NCI-H2171 (cell line): Measurements from ENCODE around the gene SLC25A11.
"Not testable (repeated sequence)": the region's sequence is repeated elsewhere in the genome, so short reads cannot be mapped to it uniquely, and the experiment has no call there.

Experiments used
- DNase-seq: peaks from one replicate; lab custom pipeline; 2025; lab: John Stamatoyannopoulos, UW

Gene SLC25A11

GRCh38 chr17:4919511-4920047, 20.3 kb downstream of the SLC25A11 start:
- no peak for DNase-seq

- DNase-seq: not testable (repeated sequence)
Observed at GRCh38 chr17:4914551-4914950, 25.3 kb downstream of the SLC25A11 start.

DNA sequence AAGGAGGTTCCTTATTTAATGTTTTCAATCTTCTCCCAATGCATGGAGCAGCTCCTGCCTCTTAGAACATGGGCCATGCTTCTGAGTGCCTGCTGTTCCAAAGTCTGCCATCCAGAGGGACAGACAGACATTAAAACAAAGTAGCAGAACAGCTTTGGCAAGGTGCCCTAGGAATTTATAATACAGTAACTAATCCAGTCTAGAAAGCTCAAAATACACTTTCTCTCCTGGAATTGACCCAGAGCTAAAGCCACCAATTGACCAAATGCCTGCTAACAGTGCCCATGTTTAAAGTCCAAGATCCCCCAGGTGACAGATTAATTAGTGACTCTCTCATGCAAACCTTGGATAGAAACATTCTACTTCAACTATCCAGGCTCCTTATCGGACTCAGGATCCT, 25.9 kb downstream of the SLC25A11 start:
- DNase-seq: no peak

GRCh38 chr17:4908711-4909496, 30.9 kb downstream of the SLC25A11 start:
- DNase-seq: peak; percentile 41

GRCh38 chr17:4908301-4908700, 31.5 kb downstream of the SLC25A11 start:
- no peak for DNase-seq

GRCh38 chr17:4906642-4907041, 33.2 kb downstream of the SLC25A11 start:
- not testable (repeated sequence) for DNase-seq

DNA sequence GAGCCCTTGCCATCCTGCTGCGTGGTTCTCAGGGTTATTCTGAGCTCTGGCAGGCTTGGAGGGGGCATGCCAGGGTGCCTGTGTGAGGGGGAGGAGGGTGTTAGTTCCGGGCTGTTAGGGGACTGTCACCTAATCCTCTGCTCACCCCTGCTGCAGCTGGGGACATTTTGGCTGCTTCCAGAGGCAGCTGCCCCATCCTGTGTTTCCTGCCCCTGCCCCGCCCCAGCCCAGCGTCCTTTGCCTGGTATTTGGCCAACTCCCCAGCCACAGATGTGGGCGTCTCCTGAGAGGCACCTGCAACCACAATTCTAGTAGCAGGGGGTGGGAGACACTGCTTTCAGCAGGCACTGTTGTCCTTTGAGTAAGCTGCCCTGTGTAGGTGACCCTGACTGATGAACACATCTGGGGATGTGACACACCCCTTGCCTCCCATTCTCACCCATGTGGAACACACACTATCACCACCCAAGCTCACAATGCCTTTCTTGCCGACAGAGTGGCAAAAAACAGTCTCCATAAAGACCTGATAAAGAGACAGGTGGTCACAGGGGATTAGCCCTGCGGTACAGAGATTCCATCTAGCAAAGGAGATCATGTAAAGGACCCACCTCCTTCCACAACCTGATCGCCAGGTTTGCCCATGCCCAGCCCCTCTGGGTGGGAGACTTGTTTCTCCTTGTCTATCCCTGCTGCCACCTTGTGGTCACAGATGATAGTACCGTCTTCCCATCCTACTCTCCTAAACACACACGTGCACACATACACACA, 36.6 kb downstream of the SLC25A11 start, which contains the start of gene CHRNE:
CHRNE (minus strand) TSS at position 48 of the 768 bp plus-strand sequence; CDS start at position 13, 35 bp downstream.
- DNase-seq: peak; percentile 76

GRCh38 chr17:4902540-4902939, 37.3 kb downstream of the SLC25A11 start:
- no peak for DNase-seq

- DNase-seq: no peak
Observed at GRCh38 chr17:4901648-4902344, 38.0 kb downstream of the SLC25A11 start.

DNA sequence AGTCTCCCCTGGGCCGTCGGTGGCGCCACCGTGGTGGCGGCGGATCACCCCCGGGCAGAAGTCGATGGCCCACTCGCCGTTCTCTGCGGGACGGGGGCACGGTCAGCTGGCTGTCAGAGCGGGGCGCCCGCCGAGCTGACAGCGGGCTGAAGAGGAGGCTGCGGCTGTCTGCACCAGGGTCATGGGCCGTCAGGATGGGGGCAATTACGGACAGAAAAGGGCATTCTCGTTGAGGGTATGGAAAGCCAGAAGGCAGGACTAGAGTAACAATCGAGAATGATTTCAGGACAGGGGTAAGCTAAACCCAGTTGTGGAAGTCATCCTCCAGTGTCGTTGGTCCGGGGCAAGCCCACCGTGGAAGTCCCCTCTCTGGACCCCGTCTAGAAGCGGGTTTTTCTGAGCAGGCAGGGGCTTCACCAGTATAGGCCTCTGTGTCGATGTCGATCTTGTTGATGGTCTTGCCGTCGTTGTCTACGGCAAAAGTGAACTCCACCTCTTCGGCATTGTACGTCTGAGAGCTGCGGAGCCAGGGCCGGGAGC, 38.7 kb downstream of the SLC25A11 start:
- DNase-seq: no peak

GRCh38 chr17:4900231-4901107, 39.4 kb downstream of the SLC25A11 start:
- DNase-seq: no peak

DNA sequence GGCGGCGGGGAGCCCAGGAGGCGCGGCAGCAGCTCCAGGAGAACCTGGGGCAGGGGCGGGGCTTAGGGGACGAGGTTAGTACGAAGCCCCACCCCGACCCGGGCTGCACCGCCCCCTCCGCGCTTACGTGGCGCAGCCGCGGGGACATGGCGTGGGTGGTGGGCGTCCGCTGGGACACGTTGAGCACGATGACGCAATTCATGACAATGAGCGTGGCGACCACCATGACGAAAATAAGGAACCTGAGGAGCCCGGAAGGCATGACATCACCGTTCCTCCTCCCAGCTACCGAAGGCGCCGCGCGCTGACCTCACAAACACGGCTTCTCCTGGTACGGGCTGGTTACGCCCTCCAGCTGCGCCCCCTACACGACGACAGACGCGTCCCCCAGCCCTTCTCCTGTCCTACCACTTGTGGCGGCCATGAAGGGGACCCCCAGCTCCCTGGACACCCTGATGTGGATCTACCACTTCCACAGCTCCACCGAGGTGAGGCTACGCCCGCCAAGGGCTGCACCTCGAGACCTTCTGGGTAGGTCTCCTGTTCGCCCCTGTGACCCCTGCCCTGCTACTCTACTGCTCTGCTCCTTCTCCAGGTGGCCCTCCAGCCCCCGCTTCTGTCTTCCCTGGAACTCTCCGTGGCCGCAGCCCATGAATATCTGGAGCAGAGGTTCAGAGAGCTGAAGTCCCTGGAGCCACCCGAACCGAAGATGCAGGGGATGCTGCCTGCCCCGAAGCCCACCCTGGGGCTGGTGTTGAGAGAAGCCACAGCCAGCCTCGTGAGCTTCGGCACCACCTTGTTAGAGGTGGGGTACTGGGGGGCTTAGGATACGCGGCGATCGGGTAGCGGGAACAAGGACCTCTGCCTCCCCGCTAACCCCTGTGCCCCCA, 40.3 kb downstream of the SLC25A11 start, which contains the start of gene C17orf107:
C17orf107 (plus strand) TSS at position 196 of the 890 bp plus-strand sequence; CDS start at position 423, 227 bp downstream.
- peak; percentile 45 for DNase-seq

DNA sequence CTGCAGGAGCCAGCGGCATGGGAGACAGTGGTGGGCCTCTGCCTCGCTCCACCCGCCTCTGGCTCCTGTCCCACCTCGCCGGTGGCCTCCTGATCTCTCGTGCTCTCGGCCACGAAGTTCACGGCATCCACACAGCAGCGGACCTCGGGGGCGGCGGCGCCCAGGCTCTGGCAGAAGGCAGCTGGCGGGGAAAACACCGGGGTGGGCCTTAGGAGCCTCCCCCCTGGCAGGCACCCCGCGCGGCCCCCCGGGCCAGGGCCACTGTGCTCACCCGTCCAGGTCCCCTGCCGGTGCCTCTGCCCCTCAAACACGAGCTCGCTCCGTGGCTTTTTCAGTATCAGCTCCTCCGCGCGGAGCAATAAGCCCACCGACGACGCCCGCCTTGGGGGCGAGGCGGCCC, 40.9 kb downstream of the SLC25A11 start:
- DNase-seq: no peak

DNA sequence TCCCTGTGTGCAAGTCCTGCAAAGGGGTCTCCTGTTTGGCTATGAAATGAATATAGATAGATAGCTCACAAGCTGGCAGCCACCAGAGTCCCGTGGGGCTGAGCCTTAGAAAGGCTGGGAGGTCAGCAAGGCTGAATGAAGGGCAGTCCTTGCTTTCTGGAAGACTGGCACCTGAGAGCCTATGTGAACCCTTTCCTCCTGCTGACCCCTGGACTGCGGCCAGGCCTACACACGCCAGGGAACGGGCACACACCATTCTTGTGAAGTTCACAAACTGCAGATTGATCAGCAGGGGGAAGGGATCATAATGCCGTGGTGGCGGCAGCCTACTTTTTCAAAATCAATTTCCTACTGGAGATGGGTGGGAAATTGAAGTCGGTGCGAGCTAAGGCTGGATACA, 41.5 kb downstream of the SLC25A11 start:
- DNase-seq: no peak

- no peak for DNase-seq
Observed at GRCh38 chr17:4897785-4898184, 42.1 kb downstream of the SLC25A11 start.

DNA sequence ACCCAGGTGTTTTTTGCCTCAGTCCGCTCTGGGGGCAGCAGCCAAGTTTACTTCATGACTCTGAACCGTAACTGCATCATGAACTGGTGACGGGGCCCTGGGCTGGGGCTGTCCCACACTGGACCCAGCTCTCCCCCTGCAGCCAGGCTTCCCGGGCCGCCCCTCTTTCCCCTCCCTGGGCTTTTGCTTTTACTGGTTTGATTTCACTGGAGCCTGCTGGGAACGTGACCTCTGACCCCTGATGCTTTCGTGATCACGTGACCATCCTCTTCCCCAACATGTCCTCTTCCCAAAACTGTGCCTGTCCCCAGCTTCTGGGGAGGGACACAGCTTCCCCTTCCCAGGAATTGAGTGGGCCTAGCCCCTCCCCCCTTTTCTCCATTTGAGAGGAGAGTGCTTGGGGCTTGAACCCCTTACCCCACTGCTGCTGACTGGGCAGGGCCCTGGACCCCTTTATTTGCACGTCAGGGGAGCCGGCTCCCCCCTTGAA, 42.6 kb downstream of the SLC25A11 start:
- no peak for DNase-seq

GRCh38 chr17:4896332-4897197, 43.3 kb downstream of the SLC25A11 start:
- DNase-seq: no peak

- DNase-seq: no peak
Observed at GRCh38 chr17:4895657-4896331, 44.1 kb downstream of the SLC25A11 start.
